KMS-11 (cell line): ENCODE measurements around the gene SERINC2.
"Not testable (repeated sequence)": the region's sequence is repeated elsewhere in the genome, so short reads cannot be mapped to it uniquely, and the experiment has no call there.

Experiments
- H2AFZ ChIP-seq: fragments of 200-600 bp; sonication (generic); 2 replicates; pipeline ENCODE4 v1.6.1; 2016; ENCODE audit warnings: antibody characterized with exemption, mixed run types, low read depth
- H3K27ac ChIP-seq: fragments of 200-600 bp; sonication (generic); 2 replicates; pipeline ENCODE4 v1.6.1; 2016; ENCODE audit warnings: mild to moderate bottlenecking, mixed run types
- H3K27me3 ChIP-seq: fragments of 200-600 bp; sonication (generic); 2 replicates; pipeline ENCODE4 v1.6.1; 2017; ENCODE audit warnings: mild to moderate bottlenecking, low read depth, mixed run types, moderate library complexity; ENCODE audit not compliant: insufficient read depth
- H3K36me3 ChIP-seq: fragments of 200-600 bp; sonication (generic); 2 replicates; pipeline ENCODE4 v1.6.1; 2017; ENCODE audit warnings: mild to moderate bottlenecking, mixed run types; ENCODE audit not compliant: insufficient read depth
- H3K4me1 ChIP-seq: fragments of 200-600 bp; sonication (generic); 2 replicates; pipeline ENCODE4 v1.6.1; 2016; ENCODE audit warnings: mild to moderate bottlenecking, low read depth, mixed run types; ENCODE audit not compliant: poor library complexity, severe bottlenecking
- H3K4me2 ChIP-seq: fragments of 200-600 bp; sonication (generic); 2 replicates; pipeline ENCODE4 v1.7.0; 2016; ENCODE audit warnings: mild to moderate bottlenecking, mixed run types
- H3K4me3 ChIP-seq: fragments of 200-600 bp; sonication (generic); IDR thresholded peaks from 2 replicates; pipeline ENCODE4 v1.6.1; 2017; ENCODE audit warnings: low read depth, low read length, mixed read lengths; ENCODE audit not compliant: insufficient read depth
- H3K79me2 ChIP-seq: fragments of 200-600 bp; sonication (generic); 2 replicates; pipeline ENCODE4 v1.6.1; 2016; ENCODE audit warnings: low read depth, mixed run types; ENCODE audit not compliant: insufficient read depth
- H3K9ac ChIP-seq: fragments of 200-600 bp; sonication (generic); 2 replicates; pipeline ENCODE4 v1.6.1; 2016; ENCODE audit warnings: mild to moderate bottlenecking, mixed run types
- H4K20me1 ChIP-seq: fragments of 200-600 bp; sonication (generic); 2 replicates; pipeline ENCODE4 v1.6.1; 2016; ENCODE audit warnings: mild to moderate bottlenecking, mixed run types; ENCODE audit not compliant: insufficient read depth
- TF ChIP-seq, protein P1 (sequence below): fragments of 200-600 bp; sonication (generic); conservative IDR thresholded peaks from 2 replicates; pipeline ENCODE4 v1.6.1; 2017; ENCODE audit warnings: low read depth, mild to moderate bottlenecking, antibody characterized with exemption, low read length, moderate library complexity, mixed read lengths

Gene SERINC2

GRCh38 chr1:31429583-31429982, 16.6 kb downstream of the SERINC2 start:
- Histone ChIP-seq H3K4me2 (no peak overlapping the region), H3K36me3 (no peaks in the 10 kb centered on the region), H2AFZ (no peak overlapping the region), H3K4me1 (peaks cover 4% of the 10 kb centered on the region), H3K79me2 (no peaks in the 10 kb centered on the region), H3K27ac (no peak overlapping the region), H3K4me3 (no peak overlapping the region), H3K9ac (no peak overlapping the region), H4K20me1 (no peaks in the 10 kb centered on the region; the same call in 1 of the 2 replicates), H3K27me3 (peaks cover 13% of the 10 kb centered on the region; the same call in 1 of the 2 replicates)
- TF ChIP-seq, protein P1, sequence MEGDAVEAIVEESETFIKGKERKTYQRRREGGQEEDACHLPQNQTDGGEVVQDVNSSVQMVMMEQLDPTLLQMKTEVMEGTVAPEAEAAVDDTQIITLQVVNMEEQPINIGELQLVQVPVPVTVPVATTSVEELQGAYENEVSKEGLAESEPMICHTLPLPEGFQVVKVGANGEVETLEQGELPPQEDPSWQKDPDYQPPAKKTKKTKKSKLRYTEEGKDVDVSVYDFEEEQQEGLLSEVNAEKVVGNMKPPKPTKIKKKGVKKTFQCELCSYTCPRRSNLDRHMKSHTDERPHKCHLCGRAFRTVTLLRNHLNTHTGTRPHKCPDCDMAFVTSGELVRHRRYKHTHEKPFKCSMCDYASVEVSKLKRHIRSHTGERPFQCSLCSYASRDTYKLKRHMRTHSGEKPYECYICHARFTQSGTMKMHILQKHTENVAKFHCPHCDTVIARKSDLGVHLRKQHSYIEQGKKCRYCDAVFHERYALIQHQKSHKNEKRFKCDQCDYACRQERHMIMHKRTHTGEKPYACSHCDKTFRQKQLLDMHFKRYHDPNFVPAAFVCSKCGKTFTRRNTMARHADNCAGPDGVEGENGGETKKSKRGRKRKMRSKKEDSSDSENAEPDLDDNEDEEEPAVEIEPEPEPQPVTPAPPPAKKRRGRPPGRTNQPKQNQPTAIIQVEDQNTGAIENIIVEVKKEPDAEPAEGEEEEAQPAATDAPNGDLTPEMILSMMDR = no peak

- H3K36me3 ChIP-seq, H4K20me1 ChIP-seq, H3K4me2 ChIP-seq, H3K27me3 ChIP-seq, H3K9ac ChIP-seq, H3K4me3 ChIP-seq, H3K27ac ChIP-seq, H3K4me1 ChIP-seq, H2AFZ ChIP-seq, H3K79me2 ChIP-seq: not testable (repeated sequence)
These were observed 18.6 kb downstream of the SERINC2 start for GRCh38 chr1:31431351-31432257.

- Histone ChIP-seq H3K79me2 (no peaks in the 10 kb centered on the region), H3K4me2 (no peak overlapping the region), H3K4me3 (no peak overlapping the region), H3K9ac (no peak overlapping the region), H2AFZ (no peak overlapping the region), H3K27me3 (no peaks in the 10 kb centered on the region), H3K36me3 (no peaks in the 10 kb centered on the region), H3K4me1 (no peaks in the 10 kb centered on the region), H3K27ac (no peak overlapping the region), H4K20me1 (no peaks in the 10 kb centered on the region; the same call in 1 of the 2 replicates)
- TF ChIP-seq, protein P1 = no peak
These were observed 19.8 kb downstream of the SERINC2 start for GRCh38 chr1:31432592-31433395.

- Histone ChIP-seq H3K27me3 (no peaks in the 10 kb centered on the region), H4K20me1 (no peaks in the 10 kb centered on the region), H3K4me1 (no peaks in the 10 kb centered on the region), H3K4me3 (no peak overlapping the region), H3K27ac (no peak overlapping the region), H2AFZ (no peak overlapping the region), H3K4me2 (no peak overlapping the region), H3K79me2 (no peaks in the 10 kb centered on the region), H3K36me3 (no peaks in the 10 kb centered on the region), H3K9ac (no peak overlapping the region)
- TF ChIP-seq, protein P1 = no peak
These were observed 20.4 kb downstream of the SERINC2 start for GRCh38 chr1:31433396-31433930.
